ENCODE results near the gene TENM3. TPM values are rescaled to one million over a fixed set of nuclear protein-coding genes. Genes with fewer than 3 reads are reported as not detected.

The TENM3 gene
- total and polyA plus RNA-seq, 2 donors (not counting 3 experiments of a cell fraction or from before 2014, with no cell fraction given): 3.2 to 6.2 TPM

DNA sequence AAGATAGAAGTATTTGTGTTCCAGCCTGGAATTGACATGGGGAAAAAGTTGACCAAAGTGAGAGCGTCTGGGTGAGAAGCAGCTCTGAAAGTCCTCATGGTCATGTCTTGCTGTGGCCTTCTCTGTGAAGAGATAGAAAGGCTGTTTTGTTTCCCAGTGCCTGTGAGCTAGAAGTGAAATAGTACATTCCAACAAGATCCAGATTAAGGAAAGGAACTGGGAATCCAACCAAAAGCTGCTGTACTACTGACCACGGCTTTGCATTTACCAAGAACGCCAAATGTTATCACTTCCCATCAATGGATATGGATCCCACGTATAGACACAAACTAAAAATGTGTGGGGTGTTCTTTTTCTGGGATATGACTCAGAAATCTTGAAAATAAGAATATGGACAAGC lies 51.2 kb downstream of the TENM3 start:
- Histone ChIP-seq H3K36me3 (ENCODE audit: control insufficient read depth in 2 of 2, extremely low read depth in 1 of 2, insufficient read depth in 2 of 2, low read length in 2 of 2) (no peaks in the 10 kb centered on the region), H3K79me2 (ENCODE audit: control insufficient read depth, insufficient read depth, low read length) (no peaks in the 10 kb centered on the region), H3K4me2 (ENCODE audit: insufficient read depth, low read length) (no peak overlapping the region), H3K9me1 (replicated peaks; ENCODE audit: control insufficient read depth, extremely low read depth, insufficient read depth, low read length) (no peaks in the 10 kb centered on the region), H3K27ac (ENCODE audit: insufficient read depth, low read depth, low read length) (no peak overlapping the region), H3K9ac (replicated peaks; ENCODE audit: extremely low read depth, insufficient read depth, low read length) (no peak overlapping the region), H3K27me3 (ENCODE audit: control insufficient read depth in 2 of 2, insufficient read depth in 2 of 2, low read length in 2 of 2) (no peaks in the 10 kb centered on the region), H4K20me1 (replicated peaks; ENCODE audit: control insufficient read depth, extremely low read depth, insufficient read depth, low read length) (no peaks in the 10 kb centered on the region), H3K4me1 (ENCODE audit: control insufficient read depth, extremely low read depth, insufficient read depth, low read length) (no peaks in the 10 kb centered on the region), H2AFZ (ENCODE audit: low read depth, low read length) (no peak overlapping the region), H3K9me3 (replicated peaks; ENCODE audit: control insufficient read depth, insufficient read depth, low read length) (no peaks in the 10 kb centered on the region), H3K4me3 (replicated peaks in 1 of 3; ENCODE audit: insufficient read depth in 1 of 3, low read depth in 1 of 3, low read length in 3 of 3) (no peak overlapping the region)
- dilution Hi-C loops (cut with MboI; ENCODE audit: extremely low pct_ligation_motif_present, low sequenced_read_pairs) (no loop called here), intact Hi-C loops (cut with micrococcal nuclease) (no loop called here)
- no peak for FAIRE-seq
- DNase-seq (ENCODE audit: low read depth, low spot score): no peak
- TF ChIP-seq, protein P1, sequence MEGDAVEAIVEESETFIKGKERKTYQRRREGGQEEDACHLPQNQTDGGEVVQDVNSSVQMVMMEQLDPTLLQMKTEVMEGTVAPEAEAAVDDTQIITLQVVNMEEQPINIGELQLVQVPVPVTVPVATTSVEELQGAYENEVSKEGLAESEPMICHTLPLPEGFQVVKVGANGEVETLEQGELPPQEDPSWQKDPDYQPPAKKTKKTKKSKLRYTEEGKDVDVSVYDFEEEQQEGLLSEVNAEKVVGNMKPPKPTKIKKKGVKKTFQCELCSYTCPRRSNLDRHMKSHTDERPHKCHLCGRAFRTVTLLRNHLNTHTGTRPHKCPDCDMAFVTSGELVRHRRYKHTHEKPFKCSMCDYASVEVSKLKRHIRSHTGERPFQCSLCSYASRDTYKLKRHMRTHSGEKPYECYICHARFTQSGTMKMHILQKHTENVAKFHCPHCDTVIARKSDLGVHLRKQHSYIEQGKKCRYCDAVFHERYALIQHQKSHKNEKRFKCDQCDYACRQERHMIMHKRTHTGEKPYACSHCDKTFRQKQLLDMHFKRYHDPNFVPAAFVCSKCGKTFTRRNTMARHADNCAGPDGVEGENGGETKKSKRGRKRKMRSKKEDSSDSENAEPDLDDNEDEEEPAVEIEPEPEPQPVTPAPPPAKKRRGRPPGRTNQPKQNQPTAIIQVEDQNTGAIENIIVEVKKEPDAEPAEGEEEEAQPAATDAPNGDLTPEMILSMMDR (IDR thresholded peaks at IDR 0.05; ENCODE audit: extremely low read depth in 1 of 2, insufficient read depth in 1 of 2, low read depth in 1 of 2, low read length in 2 of 2): no peak
- no peak for TF ChIP-seq GATA2 (IDR thresholded peaks at IDR 0.05; ENCODE audit: insufficient read depth, insufficient read length, low read depth, low read length)
- TF ChIP-seq, protein P2, sequence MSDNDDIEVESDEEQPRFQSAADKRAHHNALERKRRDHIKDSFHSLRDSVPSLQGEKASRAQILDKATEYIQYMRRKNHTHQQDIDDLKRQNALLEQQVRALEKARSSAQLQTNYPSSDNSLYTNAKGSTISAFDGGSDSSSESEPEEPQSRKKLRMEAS (IDR thresholded peaks at IDR 0.05; ENCODE audit: insufficient read depth, insufficient read length): no peak
- TF ChIP-seq FOS (IDR thresholded peaks at IDR 0.05; ENCODE audit: borderline replicate concordance, insufficient read depth, low read length): no peak
- no peak for TF ChIP-seq POLR2A (IDR thresholded peaks at IDR 0.05; ENCODE audit: low read depth, low read length)
- TF ChIP-seq JUN (IDR thresholded peaks at IDR 0.05; ENCODE audit: borderline replicate concordance, insufficient read depth, insufficient read length, low read depth): no peak
- TF ChIP-seq MYC (IDR thresholded peaks at IDR 0.05; ENCODE audit: low read depth, low read length): no peak
- no peak for TF ChIP-seq EZH2 (IDR thresholded peaks at IDR 0.05; ENCODE audit: borderline replicate concordance, low read depth, low read length, severe bottlenecking)
- TF ChIP-seq POLR2AphosphoS5 (IDR thresholded peaks at IDR 0.05; ENCODE audit: insufficient read depth, low read depth, low read length): no peak
- no TSS peak for BruUV-seq (replicated peaks)
- POLR2A ChIA-PET: no interaction called here
- CTCF ChIA-PET: no interaction called here
